HG03354 (cell line): ENCODE measurements around the gene XPO5.
A peak's percentile ranks its signal among the peaks of the same experiment; 100 is the strongest.

Experiments
- ATAC-seq: cut with Tn5 transposase; IDR thresholded peaks from one replicate; pipeline ENCODE4 v1.9.1; 2021; ENCODE audit warnings: mild to moderate bottlenecking; ENCODE audit not compliant: unreplicated experiment, poor library complexity, severe bottlenecking

Gene XPO5

GRCh38 chr6:43575772-43576551 lies at the start of gene XPO5, which contains the start of gene POLH:
XPO5 (minus strand) TSS chr6:43576038; CDS start chr6:43575864, 174 bp downstream.
POLH (plus strand) TSS chr6:43576185; CDS start chr6:43582320, 6,135 bp downstream.
- peak; percentile 90 for ATAC-seq

- ATAC-seq = no peak
These were observed 49.7 kb upstream of the XPO5 start for GRCh38 chr6:43625393-43625992.

GRCh38 chr6:43624786-43625288 lies 49.0 kb upstream of the XPO5 start:
- ATAC-seq = no peak

GRCh38 chr6:43623880-43624785 lies 48.3 kb upstream of the XPO5 start:
- no peak for ATAC-seq

- ATAC-seq = no peak
These were observed 46.7 kb upstream of the XPO5 start for GRCh38 chr6:43622541-43622940.

GRCh38 chr6:43621836-43622180 lies 46.0 kb upstream of the XPO5 start:
- no peak for ATAC-seq

GRCh38 chr6:43621078-43621835 lies 45.4 kb upstream of the XPO5 start:
- ATAC-seq = no peak

GRCh38 chr6:43616725-43617472 lies 41.1 kb upstream of the XPO5 start:
- no peak for ATAC-seq

GRCh38 chr6:43614396-43614730 lies 38.5 kb upstream of the XPO5 start:
- ATAC-seq = no peak

- ATAC-seq = no peak
These were observed 38.0 kb upstream of the XPO5 start for GRCh38 chr6:43613721-43614395.

- ATAC-seq = no peak
These were observed 34.6 kb upstream of the XPO5 start for GRCh38 chr6:43610431-43610830.

- no peak for ATAC-seq
These were observed 33.6 kb upstream of the XPO5 start for GRCh38 chr6:43609402-43609801.

GRCh38 chr6:43608807-43609206 lies 33.0 kb upstream of the XPO5 start:
- no peak for ATAC-seq

GRCh38 chr6:43608310-43608763 lies 32.5 kb upstream of the XPO5 start:
- no peak for ATAC-seq

GRCh38 chr6:43606019-43606418 lies 30.2 kb upstream of the XPO5 start:
- ATAC-seq = no peak

- no peak for ATAC-seq
These were observed 28.3 kb upstream of the XPO5 start for GRCh38 chr6:43604174-43604573.

GRCh38 chr6:43600595-43600994 lies 24.8 kb upstream of the XPO5 start:
- no peak for ATAC-seq

- no peak for ATAC-seq
These were observed 18.1 kb upstream of the XPO5 start for GRCh38 chr6:43593938-43594337.
